ENCODE results near the gene ADGRV1. TPM values are rescaled to one million over a fixed set of nuclear protein-coding genes. Genes with fewer than 3 reads are reported as not detected.

Gene ADGRV1
- total RNA-seq, 4 donors from 2014 or later = 2.5 to 7.5 (median 4.5) TPM

- peak in 1 of 2 donors; percentile 34 for TF ChIP-seq CTCF (IDR thresholded peaks at IDR 0.05)
- no peak for TF ChIP-seq EP300 (IDR thresholded peaks at IDR 0.05)
- no peaks in the 10 kb centered on the region for H3K9me3 ChIP-seq
- WGBS = 6% methylated on average over 2 of the region's 2 CpGs
- no peak for DNase-seq (ENCODE audit: low spot score in 2 of 2)
- no peak overlapping the region for H3K4me3 ChIP-seq
- no peaks in the 10 kb centered on the region for H3K36me3 ChIP-seq
- H3K27me3 ChIP-seq = no peaks in the 10 kb centered on the region
- peaks cover 15% of the 10 kb centered on the region for H3K4me1 ChIP-seq
- H3K27ac ChIP-seq = no peak overlapping the region
Measured at GRCh38 chr5:90866333-90866732, 307.7 kb downstream of the ADGRV1 start.

- DNase-seq (ENCODE audit: low spot score in 2 of 2) = no peak
- no peaks in the 10 kb centered on the region for H3K27me3 ChIP-seq
Measured at GRCh38 chr5:90866915-90867731, 308.5 kb downstream of the ADGRV1 start.

GRCh38 chr5:90868799-90869198, 310.2 kb downstream of the ADGRV1 start:
- Histone ChIP-seq H3K27ac (no peak overlapping the region), H3K36me3 (no peaks in the 10 kb centered on the region), H3K9me3 (no peaks in the 10 kb centered on the region), H3K4me3 (no peak overlapping the region), H3K27me3 (no peaks in the 10 kb centered on the region), H3K4me1 (peaks cover 36% of the 10 kb centered on the region)
- TF ChIP-seq EP300 (IDR thresholded peaks at IDR 0.05) (no peak), POLR2A (IDR thresholded peaks at IDR 0.05) (no peak), POLR2AphosphoS5 (IDR thresholded peaks at IDR 0.05) (no peak), CTCF (IDR thresholded peaks at IDR 0.05) (no peak)
- DNase-seq (ENCODE audit: low spot score in 2 of 2) = no peak
- WGBS = 95% methylated on average over 4 of the region's 4 CpGs

More at GRCh38 chr5:90866915-90867731, 308.5 kb downstream of the ADGRV1 start:
- H3K9me3 ChIP-seq = no peaks in the 10 kb centered on the region
- H3K4me1 ChIP-seq = peaks cover 21% of the 10 kb centered on the region
- no peaks in the 10 kb centered on the region for H3K36me3 ChIP-seq
- no peak for TF ChIP-seq POLR2AphosphoS5 (IDR thresholded peaks at IDR 0.05)
- no peak for TF ChIP-seq CTCF (IDR thresholded peaks at IDR 0.05)
- TF ChIP-seq EP300 (IDR thresholded peaks at IDR 0.05) = no peak
- no peak for TF ChIP-seq POLR2A (IDR thresholded peaks at IDR 0.05)
- 68% methylated on average over 5 of the region's 5 CpGs for WGBS
- no peak overlapping the region for H3K4me3 ChIP-seq
- H3K27ac ChIP-seq = no peak overlapping the region

- no peaks in the 10 kb centered on the region for H3K27me3 ChIP-seq
- peaks cover 34% of the 10 kb centered on the region for H3K4me1 ChIP-seq
- no peak overlapping the region for H3K27ac ChIP-seq
- WGBS = 59% methylated on average over 3 of the region's 3 CpGs
- no peak overlapping the region for H3K4me3 ChIP-seq
- DNase-seq (ENCODE audit: low spot score in 2 of 2) = no peak
- H3K9me3 ChIP-seq = no peaks in the 10 kb centered on the region
- TF ChIP-seq POLR2AphosphoS5 (IDR thresholded peaks at IDR 0.05) (no peak), CTCF (IDR thresholded peaks at IDR 0.05) (no peak), EP300 (IDR thresholded peaks at IDR 0.05) (no peak), POLR2A (IDR thresholded peaks at IDR 0.05) (no peak)
- no peaks in the 10 kb centered on the region for H3K36me3 ChIP-seq
Measured at GRCh38 chr5:90871391-90871991, 312.9 kb downstream of the ADGRV1 start.

- H3K4me3 ChIP-seq = no peak overlapping the region
- DNase-seq (ENCODE audit: low spot score in 2 of 2) = no peak
- H3K27me3 ChIP-seq = no peaks in the 10 kb centered on the region
- WGBS = 46% methylated on average over 3 of the region's 3 CpGs
- no peaks in the 10 kb centered on the region for H3K9me3 ChIP-seq
- TF ChIP-seq POLR2AphosphoS5 (IDR thresholded peaks at IDR 0.05) = peak in 1 of 3 donors; percentile 71
- TF ChIP-seq EP300 (IDR thresholded peaks at IDR 0.05) = no peak
- TF ChIP-seq POLR2A (IDR thresholded peaks at IDR 0.05) = no peak
- no peak for TF ChIP-seq CTCF (IDR thresholded peaks at IDR 0.05)
- H3K4me1 ChIP-seq = peaks cover 24% of the 10 kb centered on the region
- peak overlapping the region; percentile 59 for H3K27ac ChIP-seq
- no peaks in the 10 kb centered on the region for H3K36me3 ChIP-seq
Measured at GRCh38 chr5:90873033-90873517, 314.5 kb downstream of the ADGRV1 start.
